Measurements from ENCODE around the gene ARRDC3. TPM values are rescaled to one million over a fixed set of nuclear protein-coding genes. Genes with fewer than 3 reads are reported as not detected.

Gene ARRDC3, protein sequence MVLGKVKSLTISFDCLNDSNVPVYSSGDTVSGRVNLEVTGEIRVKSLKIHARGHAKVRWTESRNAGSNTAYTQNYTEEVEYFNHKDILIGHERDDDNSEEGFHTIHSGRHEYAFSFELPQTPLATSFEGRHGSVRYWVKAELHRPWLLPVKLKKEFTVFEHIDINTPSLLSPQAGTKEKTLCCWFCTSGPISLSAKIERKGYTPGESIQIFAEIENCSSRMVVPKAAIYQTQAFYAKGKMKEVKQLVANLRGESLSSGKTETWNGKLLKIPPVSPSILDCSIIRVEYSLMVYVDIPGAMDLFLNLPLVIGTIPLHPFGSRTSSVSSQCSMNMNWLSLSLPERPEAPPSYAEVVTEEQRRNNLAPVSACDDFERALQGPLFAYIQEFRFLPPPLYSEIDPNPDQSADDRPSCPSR
- 12.2 to 21.3 TPM (median 18.9 TPM) in 5 replicates for total RNA-seq (2022; extraction: Qiagen RNA extraction; ENCODE audit: low read depth)

DNA sequence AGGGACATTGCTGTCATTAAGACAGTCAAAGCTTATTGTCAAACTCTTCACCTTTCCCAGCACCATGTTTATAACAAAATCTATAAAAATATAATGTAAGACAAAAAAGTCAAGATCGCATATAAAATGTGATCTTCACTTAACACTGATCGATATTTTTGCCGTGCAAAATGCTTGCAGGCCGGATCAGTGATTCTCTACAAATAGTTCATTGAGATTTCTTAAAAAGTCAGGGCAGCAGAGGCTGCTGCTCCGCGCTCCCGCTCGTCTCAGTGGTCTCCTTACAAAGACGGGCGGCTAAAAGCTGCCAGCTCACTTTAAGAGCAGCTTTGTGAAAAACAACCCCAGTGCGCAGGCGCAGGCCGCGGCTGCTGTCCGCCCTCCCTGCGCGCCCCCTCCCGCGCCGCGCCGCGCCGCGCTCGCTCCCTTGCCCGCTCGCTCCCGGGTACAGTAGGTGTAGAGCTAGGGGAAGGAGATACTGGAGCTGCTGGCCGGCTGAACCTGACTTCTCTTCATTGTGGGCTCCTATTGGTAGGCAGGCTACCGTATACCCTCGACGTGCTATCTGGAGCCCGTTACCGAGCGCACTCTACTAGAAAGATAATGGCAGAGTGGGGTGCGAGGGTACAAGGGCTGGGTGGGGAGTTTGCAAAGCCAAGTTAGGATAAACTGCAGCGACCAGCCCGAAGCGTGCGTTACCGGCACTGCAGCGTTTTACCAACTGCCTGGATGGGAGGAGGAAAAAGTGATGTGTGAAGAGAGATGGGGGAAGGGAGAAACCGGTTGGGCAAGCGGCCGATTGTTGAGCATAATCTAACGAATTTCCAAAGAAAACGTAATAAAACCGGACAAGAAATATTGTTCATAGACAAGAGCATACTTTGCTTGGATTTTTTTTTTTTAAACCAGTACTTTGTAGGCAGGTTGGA is at the start of gene ARRDC3:
TSS of gene ARRDC3 (minus strand) at position 291 of the 929 bp plus-strand sequence. CDS start at position 66, 225 bp downstream.

